Activated gamma-delta T cell (primary cell): ENCODE data around the gene TMEM200B.
"Not testable (repeated sequence)": the region's sequence is repeated elsewhere in the genome, so short reads cannot be mapped to it uniquely, and the experiment has no call there.

Experiments
- DNase-seq: peaks from one replicate; lab custom pipeline; 2025; lab: John Stamatoyannopoulos, UW
- total RNA-seq, 2 donors: gene quantifications; one replicate each; lab custom pipeline; 2026; lab: John Stamatoyannopoulos, UW

TMEM200B gene
- 0 to 0.09 reads per million in 2 donors for total RNA-seq

DNA sequence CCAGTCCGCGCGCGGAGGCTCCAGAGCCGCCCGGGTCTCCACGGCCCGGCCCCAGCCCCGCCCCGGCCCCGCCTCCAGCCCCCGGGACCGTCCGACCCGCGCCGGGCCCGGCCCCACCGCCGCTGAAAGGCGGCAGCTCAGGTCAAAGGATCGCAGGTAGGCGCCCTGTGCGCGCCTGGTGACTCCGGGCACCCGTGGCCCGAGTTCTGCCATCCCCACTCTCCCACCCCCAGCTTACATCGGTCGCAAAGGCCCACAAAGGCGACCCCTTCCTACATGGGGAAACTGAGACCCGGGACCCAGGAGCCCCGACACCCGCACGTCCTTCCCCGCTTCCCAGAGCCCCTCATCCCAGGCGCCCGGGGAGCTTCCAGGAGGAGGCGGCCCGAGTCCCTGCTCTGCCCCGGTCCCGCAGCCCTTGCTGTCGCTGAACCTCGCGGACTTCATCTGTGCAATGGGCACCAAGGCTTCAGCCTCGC is at the start of gene TMEM200B:
Gene TMEM200B (minus strand): TSS at position 17 of the 479 bp plus-strand sequence. CDS start 2,075 bp downstream, outside the sequence.
- DNase-seq = no peak

DNA sequence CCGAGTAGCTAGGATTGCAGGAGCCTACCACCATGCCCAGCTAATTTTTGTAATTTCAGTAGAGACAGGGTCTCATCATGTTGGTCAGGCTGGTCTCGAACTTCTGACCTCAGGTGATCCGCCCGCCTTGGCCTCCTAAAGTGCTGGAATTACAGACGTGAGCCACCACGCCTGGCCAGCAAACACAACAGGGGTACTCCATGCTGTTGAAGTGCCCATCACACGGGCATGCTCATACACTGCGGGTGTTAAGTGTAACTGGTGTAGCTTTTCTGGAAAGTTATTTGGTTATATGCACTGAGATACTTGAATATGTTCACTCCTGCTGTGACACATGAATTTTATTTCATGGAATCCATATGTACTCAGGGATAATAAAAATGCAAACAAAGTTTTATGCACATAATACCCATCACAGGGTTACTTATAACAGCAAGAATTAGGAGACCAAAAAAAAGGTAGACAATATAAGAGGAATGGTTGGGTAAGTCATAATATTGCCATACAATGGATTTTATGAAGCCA is 48.8 kb upstream of the TMEM200B start:
- DNase-seq = no peak

DNA sequence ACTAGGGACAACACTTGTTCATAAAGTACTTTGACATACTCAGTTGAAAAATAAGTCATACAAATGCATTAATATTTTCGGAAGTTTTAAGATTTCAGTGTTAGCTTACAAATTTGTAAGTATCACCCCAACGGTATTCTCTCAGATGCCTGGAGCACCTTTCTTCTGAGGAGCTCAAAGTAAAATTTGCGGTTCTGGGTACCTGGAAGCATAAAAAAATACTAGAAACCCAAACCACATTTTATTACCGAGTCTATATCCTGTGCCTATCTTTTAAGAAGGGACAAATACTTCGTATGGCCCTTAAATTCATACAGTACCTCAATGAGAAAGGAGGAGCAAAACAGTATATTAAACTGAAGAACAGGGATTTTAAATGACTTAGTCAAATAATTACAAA is 47.8 kb upstream of the TMEM200B start:
- no peak for DNase-seq

DNA sequence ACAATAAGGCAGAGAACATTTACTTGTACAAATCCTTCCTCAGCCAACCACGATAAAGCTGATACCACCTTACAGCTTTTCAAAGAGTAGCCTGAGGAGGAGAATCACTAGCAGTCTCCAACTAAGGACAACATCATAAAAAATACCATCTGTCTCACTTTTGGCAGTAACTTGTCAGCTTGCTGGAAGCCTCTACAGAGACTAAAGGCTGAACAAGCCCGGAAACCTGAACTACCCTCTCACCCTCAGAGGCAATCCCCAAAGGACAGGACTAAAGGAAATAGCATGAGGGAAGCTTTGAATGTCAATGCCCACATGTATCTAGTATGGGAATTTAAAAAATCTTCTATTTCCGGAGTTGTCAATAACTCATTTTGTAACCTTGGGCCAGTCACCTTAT is 47.4 kb upstream of the TMEM200B start:
- DNase-seq = no peak

DNA sequence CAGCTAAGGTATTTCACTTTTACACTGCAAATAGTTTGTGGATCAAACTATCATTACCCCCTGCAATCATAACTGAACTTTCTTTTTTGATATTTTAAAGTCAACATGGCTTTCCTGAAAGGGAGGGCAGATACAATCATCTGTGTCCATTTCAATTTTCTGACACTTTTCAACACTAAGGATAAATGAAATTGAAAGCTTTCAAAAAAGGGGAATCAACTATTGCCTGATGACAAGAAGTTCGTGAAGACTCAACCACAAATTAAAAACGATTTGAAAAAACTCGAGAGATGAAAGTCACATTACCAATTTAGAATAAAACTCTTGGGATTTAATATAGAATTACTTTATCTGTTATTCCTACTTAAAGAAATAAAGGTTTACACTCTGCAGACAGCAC is 46.3 kb upstream of the TMEM200B start:
- DNase-seq = no peak

DNA sequence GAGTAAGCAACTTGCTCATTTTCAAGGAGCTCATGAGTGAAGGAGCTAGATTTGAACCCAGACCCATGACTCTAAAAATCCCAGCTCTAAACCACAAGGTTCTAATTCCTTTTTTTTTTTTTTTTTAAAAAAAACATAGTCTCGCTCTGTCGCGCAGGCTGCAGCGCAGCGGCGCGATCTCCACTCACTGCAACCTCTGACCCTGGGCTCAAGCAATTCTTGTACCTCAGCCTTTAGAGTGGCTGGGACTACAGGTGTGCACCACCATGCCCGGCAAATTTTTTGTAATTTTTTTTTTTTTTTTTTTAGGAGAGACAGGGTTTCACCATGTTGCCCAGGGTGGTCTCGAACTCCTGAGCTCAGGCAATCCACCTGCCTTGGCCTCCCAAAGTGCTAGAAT is 44.2 kb upstream of the TMEM200B start:
- no peak for DNase-seq

DNA sequence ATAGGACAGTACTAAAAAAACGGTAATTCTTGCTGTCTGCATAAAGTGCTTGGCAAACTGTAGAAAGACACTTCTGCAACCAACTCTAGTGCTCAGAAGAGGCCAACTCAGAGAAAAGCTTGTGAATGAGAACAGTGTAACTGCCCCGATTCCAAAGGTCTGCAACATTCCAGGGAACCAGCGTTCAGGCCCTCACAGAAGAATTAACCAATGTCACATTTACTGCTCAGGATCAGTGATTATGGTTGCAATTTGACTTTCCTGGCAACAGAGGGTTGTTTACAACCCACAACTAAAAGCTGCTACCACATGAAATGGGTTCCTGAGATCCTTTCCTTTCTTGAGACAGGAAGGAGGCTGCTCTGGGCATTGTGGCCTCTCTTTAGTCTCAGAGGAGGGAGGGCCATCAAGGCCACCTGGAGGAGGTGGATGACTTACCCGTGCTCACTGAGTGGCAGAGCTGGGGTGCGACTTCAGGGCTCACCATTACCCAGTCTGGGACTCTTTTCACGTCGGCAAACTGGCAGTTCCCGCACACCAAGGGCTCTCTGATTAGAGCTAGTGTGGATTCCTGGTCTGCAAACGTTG is 42.7 kb upstream of the TMEM200B start:
- no peak for DNase-seq

DNA sequence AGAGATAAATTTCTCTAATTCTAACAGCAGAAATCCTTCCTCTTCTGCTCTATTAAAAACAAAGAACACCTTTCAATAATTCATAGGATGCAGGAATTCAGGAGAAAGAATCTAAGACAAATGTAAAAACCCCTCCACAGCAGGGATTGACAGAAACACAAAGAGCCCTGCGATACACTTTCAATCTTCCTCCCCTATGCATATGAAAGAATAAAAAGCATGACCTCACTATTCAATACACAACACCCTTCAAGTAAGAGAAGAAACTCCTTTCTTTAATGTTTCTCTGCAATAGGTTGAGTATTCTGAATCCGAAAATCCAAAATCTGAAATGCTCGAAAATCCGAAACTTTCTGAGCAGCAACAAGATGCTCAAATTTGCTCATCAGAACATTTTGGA is 40.9 kb upstream of the TMEM200B start:
- DNase-seq = no peak

DNA sequence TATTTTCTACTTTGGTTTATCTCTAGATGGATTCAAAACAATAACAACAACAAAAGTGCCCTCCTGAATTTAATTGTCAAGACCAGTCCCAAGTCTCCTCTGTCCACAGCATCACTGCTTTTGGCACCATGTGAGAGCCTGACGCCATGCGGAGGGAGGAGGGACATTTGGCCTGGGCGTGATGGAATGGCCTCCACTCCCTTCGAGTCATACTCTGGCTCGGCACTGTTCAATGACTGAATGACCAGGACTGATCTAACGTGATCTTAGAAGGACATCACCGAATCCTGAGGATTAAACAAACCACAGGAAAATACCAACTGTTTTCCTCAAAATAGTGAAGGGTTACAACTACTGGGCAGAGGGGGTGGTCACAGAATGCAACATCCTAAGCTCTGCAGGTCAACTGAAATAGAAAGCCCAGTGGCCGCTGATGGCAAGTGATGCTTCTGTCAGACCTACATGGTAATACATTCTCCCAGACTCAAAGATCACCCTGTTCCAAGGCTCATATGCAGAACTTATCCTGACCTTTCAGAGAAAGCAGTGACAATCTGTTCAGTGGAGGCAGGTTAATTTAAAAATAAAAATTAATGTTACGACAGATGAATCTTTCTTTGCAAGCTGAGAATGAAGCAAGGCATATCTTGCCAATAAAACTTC is 38.9 kb upstream of the TMEM200B start:
- DNase-seq = no peak

DNA sequence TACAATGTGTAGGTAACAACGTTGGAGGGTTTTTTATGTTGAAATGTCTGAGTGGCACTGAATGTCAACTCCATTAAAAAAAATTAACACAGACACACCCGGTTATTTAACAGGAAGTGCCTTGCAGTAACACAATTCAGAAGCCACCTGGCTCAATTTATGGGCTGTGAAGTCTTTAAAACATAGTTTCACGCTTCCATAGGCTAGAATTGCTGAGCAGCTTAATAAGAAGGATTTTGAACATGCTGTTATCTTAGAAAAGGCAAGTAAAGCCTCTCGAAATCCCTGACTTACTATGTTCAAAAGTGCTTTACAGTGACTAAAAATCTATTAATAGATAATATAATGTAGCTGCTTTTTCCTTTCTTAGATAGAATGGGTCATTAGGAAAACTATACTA is 38.3 kb upstream of the TMEM200B start:
- no peak for DNase-seq

DNA sequence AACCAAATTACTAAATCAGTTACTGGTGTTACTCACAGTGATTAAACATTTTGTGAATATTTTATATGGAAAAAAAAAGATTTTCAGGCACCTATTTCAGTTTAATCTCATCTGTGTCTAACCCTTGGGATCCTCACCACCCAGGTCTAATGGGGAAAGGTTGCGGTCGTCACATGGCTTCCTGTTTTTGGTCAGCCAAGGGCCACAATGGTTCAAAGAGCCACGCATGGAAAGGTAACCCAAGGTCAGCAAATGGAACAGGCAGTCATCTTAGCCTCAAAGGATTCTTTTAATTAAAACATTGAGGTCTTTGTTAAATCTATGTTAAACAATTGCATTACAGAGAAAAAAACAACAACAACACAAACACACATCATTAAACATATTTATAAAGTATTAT is 36.1 kb upstream of the TMEM200B start:
- DNase-seq = no peak

DNA sequence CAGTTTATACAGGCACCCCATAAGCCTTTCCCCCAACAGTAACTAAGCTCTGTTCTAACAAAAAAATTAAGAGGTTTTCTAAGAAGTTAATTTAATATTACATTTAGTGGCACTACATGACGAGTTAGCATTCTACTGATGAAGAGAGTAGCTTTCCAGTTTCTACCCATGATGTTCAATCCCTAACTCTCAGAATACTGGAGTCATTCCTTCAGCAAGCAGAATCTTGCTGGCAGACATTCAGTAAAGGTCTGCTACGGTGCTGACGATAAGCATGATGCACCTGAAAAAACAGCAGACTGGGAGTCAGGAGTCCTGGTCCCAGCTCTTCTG is 33.5 kb upstream of the TMEM200B start:
- no peak for DNase-seq

DNA sequence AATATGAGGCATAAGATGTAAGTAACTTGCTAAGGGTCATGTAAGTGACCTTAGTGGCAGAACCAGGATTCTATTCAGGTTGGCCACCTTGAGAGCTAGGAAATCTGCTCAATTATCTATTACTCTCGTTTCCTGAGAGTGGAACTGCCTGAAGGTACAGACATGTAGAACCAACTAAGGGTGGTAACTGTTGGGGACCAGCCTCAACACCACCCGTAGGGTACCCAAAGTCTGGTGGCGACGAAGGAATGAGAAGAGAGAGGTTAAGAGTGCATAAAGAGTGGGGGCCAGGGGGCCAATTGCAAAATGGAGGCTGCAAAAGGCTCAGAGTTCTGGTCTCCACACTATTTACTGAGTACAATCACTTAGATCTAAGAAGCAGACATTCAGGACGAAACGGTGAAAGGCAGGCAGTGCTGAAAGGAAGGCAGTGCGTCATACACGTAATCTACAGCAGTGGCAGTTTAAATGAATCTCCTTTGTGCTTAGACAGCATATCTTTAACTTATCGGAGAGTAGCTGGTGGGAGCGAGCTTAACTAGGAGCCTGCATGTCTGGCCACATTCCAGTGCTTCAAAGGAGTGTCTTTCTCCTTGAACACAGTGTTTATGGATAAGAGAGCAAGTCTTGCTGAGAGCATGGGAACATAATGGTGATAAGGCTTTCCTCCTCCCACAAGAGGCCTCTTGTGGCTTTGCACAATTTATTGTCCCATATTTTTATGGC is 33.0 kb upstream of the TMEM200B start:
- no peak for DNase-seq

DNA sequence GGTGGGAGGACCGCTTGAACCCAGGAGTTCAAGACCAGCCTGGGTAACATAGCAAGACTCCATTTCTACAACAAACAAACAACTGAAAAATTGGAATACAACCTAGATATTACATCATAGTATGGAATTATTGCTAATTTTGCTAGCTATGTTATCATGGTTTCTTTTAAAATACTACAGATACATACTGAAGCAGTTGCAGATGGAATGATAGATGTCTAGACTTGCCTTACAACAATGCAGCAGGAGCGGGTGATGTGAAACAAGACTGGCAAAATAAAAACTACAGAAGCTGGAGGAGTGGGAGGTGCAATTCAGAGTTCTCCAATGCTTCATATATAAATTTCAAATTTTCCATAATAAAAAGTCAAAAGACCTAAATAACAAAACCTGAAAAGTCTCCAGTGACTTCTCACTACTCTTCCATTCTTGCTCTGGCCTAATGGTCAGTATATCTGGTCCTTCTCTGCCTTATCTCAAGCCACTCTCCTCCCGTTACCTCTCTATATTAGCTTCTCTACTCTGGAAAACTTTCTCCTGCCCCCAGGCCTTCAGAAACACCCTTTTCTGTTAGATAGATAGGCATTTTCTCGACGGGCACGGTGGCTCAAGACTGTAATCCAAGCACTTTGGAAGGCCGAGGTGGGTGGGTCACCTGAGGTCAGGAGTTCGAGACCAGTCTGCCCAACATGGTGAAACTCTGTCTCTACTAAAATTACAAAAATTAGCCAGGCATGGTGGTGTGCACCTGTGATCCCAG is 28.5 kb upstream of the TMEM200B start:
- no peak for DNase-seq

DNA sequence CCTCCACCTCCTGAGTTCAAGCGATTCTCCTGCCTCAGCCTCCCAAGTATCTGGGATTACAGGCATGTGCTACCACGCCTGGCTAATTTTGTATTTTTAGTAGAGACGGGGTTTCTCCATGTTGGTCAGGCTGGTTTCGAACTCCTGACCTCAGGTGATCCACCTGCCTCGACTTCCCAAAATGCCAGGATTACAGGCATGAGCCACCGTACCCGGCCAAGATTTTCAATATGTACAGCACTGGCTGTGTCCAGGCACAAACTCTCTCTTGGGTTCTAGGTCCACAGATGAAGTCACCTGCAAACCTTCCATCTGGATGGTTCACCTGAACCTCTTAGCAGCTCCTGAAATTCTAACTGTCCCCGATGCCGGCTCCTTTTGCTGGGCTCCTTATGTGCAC is 26.6 kb upstream of the TMEM200B start:
- not testable (repeated sequence) for DNase-seq

DNA sequence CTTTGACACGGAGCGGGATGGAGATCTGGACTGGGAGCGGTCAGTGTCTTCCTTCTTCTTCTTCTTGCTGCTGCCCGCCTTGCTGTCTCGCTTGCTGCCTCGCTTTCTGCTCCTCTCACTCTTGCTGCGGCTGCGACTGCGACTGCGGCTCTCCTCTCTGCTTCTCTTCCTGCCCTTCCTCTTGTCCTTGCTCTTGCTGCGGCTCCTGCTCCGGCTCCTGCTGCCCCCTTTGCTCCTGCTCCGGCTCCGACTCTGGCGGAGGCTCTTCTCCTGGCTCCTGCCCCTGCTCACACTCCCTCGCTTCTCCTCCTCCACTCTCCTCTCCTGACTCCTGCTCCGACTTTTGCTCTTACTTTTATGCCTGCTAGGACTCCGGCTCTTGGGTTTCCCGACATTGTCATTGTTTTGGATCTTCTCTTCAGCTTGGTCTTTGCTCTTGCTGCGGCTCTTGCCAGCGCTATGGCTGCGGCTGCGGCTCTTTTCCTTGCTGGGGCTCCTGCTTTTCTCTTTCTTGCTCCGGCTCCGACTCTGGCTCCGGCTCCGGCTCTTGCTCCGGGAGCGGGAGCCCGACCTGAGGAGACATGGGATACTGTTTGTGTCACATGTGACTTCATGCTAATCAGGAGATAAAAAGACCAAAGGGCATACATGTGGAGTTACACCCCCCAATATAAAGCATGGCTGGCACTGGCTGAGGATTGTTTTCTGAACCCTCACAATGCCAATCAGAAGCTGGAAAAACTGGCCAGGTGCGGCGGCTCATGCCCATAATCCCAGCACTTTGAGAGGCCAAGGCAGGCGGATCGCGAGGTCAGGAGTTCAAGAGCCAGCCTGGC is 25.2 kb upstream of the TMEM200B start:
- no peak for DNase-seq

DNA sequence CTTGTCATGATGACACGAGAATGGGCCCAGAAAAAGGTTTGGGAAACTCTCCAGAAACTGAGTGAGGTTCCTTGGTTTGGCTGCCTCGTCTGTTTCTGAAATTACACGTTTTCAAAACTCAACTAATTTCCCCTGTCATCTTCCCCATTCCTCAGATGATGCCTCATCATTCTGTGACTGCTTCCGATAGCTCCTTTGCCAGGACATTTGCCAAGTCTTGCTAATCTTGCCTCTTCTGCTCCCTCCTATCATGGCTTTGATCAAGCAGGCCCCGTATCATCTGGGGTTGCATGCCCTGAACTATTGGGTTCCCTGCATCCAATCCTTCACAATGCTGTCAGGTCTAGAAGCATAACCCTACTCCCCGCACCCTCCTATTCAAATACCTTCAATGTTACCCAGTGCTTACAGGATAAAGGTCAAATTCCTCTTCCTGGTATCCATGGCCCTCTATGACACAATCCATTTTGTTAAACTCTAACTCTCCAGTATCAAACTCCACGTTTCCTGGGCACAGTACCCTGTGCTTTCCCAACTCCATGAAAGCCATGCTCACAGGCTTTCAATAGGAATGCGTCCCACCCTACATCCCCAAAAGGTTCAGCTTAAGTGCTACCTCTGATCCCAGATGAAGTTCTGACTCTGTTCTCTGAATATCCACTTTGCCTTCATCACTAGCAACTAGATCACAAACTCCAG is 22.2 kb upstream of the TMEM200B start:
- no peak for DNase-seq

DNA sequence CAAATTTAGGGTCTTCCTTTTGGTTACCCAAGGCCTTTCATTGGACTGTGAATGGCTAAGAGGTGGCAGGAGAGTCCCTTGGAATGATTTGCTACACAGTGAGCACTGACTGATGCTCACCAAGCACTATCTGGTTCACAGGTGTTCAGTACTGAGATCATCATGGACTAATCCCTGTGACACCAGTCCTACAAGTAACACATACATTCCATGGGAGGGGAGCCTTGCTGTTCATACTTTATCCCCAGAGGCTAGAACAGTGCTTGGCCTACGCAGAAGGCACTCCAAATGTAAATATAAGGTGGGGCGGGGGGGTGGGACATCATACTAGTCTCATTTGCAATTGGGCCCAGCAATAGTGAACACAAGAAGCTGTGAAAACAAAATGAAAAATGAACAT is 20.5 kb upstream of the TMEM200B start:
- DNase-seq = no peak

DNA sequence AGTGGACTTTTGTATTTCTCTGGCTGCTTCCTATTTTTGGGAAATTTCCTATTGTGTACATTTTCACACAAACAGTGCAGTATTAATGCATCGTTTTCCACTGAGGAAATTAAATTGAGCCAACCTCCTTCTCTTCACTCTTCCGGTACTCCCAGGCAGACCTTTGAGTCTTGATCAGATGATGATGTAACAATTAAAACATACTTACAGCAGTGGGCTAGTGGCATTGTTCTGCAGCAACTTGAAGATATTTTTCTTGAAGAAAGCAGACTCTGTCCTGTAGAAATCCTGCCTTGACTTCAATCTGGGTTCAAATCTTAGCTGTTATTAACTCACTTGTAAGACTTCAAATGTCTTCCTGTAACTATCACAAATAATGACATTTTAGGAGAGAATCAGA is 19.0 kb upstream of the TMEM200B start:
- DNase-seq = no peak

DNA sequence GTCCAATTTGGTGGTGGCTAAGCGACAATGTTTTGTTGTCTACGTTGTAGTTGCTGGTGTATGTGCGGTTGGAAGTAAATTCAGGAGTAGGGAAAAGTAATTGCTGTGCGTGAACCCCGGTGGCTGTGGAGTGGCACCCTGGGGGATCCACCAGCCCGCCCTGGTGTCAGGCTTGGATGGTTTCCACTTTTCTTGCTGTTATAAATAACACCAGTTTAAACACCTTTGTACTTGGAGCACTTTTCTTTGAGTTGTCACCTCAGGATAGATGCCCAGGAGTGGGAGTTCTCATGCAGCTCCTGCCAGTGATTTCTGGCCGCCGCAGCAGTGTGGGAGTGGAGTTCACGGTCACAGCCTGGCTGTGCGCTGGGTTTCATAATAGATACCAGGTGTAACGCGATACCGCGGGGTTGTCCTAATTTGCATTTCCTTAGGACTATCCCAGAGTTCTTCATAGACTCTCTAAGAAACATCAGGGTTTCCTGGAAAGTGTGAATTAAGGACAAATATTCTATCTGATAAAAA is 12.8 kb upstream of the TMEM200B start:
- no peak for DNase-seq

DNA sequence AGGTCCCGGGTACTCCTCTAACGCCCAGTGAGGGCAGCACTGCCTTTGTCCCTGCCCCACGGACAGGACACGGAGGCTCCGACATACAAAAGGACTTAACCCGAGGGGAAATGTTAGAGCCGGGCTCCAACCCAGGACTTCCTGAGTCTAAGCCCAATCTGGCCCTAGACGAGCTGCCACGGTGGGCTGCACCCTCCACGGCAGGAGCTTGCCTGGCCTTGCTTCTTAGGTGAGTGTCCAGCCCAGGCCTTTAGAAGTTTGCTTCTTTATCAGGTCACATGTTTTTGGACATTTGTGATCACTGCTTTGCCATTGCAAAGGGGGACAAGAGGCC is 11.0 kb upstream of the TMEM200B start:
- DNase-seq = no peak
